Suprapubic skin (tissue), 4 donors: ENCODE results near the gene SLC6A20. TPM values are rescaled to one million over a fixed set of nuclear protein-coding genes. Genes with fewer than 3 reads are reported as not detected.

Experiments
- DNase-seq, 2 donors: peaks; one replicate each; pipeline ENCODE4 v3.0.0-alpha.2; 2019; ENCODE audit warnings: low spot score in 2 of 2
- H3K27ac ChIP-seq: fragments of 200-600 bp; sonication (generic); one replicate; pipeline ENCODE4 v1.5.1; 2019
- H3K27me3 ChIP-seq: fragments of 200-600 bp; sonication (generic); one replicate; pipeline ENCODE4 v1.5.1; 2019
- H3K36me3 ChIP-seq: fragments of 200-600 bp; sonication (generic); one replicate; pipeline ENCODE4 v1.5.1; 2019
- H3K4me1 ChIP-seq: fragments of 200-600 bp; sonication (generic); one replicate; pipeline ENCODE4 v1.5.1; 2019
- H3K4me3 ChIP-seq: fragments of 200-600 bp; sonication (generic); one replicate; pipeline ENCODE4 v1.5.1; 2019; ENCODE audit warnings: mild to moderate bottlenecking
- H3K9me3 ChIP-seq: fragments of 200-600 bp; sonication (generic); one replicate; pipeline ENCODE4 v1.5.1; 2019
- CTCF ChIP-seq, 2 donors: fragments of 200-600 bp in 1 of 2; fragments of 450-650 bp in 1 of 2; sonication (generic) in 1 of 2; IDR thresholded peaks; one replicate each; pipeline ENCODE4 v1.5.1; 2016 to 2019; ENCODE audit warnings: antibody characterized with exemption in 2 of 2, mild to moderate bottlenecking in 1 of 2, moderate library complexity in 1 of 2
- EP300 ChIP-seq: sonication (generic); formaldehyde crosslinking; IDR thresholded peaks from one replicate; pipeline ENCODE4 v1.6.1; 2017; ENCODE audit warnings: antibody characterized with exemption
- POLR2A ChIP-seq, 2 donors: fragments of 450-650 bp; IDR thresholded peaks; one replicate each; pipeline ENCODE4 v1.6.1; 2017; ENCODE audit warnings: antibody characterized with exemption in 2 of 2, mild to moderate bottlenecking in 2 of 2, moderate library complexity in 2 of 2
- POLR2AphosphoS5 ChIP-seq, 3 donors: sonication (generic); formaldehyde crosslinking; IDR thresholded peaks; one replicate each; pipeline ENCODE4 v1.6.1; 2017; ENCODE audit warnings: antibody characterized with exemption in 3 of 3
- WGBS: methylation state at CpG from one replicate; pipeline ENCODE4 v1.1.5; 2018; 5-methylcytosine and 5-hydroxymethylcytosine counted together
- total RNA-seq, 4 donors: library from RNA; depleted of rRNA; stranded (reverse); fragments of >200 nt; gene quantifications; one replicate each; pipeline ENCODE4 v1.1.0, GENCODE V29; 2016

SLC6A20 gene
- total RNA-seq = under 1 TPM in 1 of 4 donors, not detected in 3; 0.42 TPM

- H3K9me3 ChIP-seq = no peaks in the 10 kb centered on the region
- peak within 1 kb of the TSS; percentile 44 for H3K4me3 ChIP-seq
- no peak within 1 kb of the TSS for H3K27ac ChIP-seq
- no peak for DNase-seq
- 3% methylated on average over 34 of the region's 91 CpGs for WGBS
- peaks cover 16% of the 10 kb centered on the region for H3K4me1 ChIP-seq
- TF ChIP-seq POLR2AphosphoS5 (IDR thresholded peaks at IDR 0.05) (no peak), EP300 (no peak), CTCF (IDR thresholded peaks at IDR 0.05) (no peak), POLR2A (IDR thresholded peaks at IDR 0.05) (no peak)
- peaks cover 40% of the 10 kb centered on the region for H3K27me3 ChIP-seq
- H3K36me3 ChIP-seq = no peaks in the 10 kb centered on the region
Measured at GRCh38 chr3:45795882-45796765, at the start of gene SLC6A20. Gene SLC6A20 (minus strand): TSS chr3:45796536. CDS start chr3:45796419, 117 bp downstream.

GRCh38 chr3:45844616-45845015, 48.3 kb upstream of the SLC6A20 start:
- H3K36me3 ChIP-seq = no peaks in the 10 kb centered on the region
- 90% methylated on average over 1 of the region's 1 CpG for WGBS

GRCh38 chr3:45842851-45843625, 46.7 kb upstream of the SLC6A20 start:
- TF ChIP-seq EP300 = no peak
- no peak for TF ChIP-seq POLR2AphosphoS5 (IDR thresholded peaks at IDR 0.05)
- TF ChIP-seq POLR2A (IDR thresholded peaks at IDR 0.05) = no peak
- TF ChIP-seq CTCF (IDR thresholded peaks at IDR 0.05) = no peak
- H3K9me3 ChIP-seq = no peaks in the 10 kb centered on the region
- no peak overlapping the region for H3K4me3 ChIP-seq
- no peak for DNase-seq
- H3K4me1 ChIP-seq = peaks cover 15% of the 10 kb centered on the region
- no peaks in the 10 kb centered on the region for H3K36me3 ChIP-seq
- 78% methylated on average over 9 of the region's 9 CpGs for WGBS
- H3K27ac ChIP-seq = no peak overlapping the region
- no peaks in the 10 kb centered on the region for H3K27me3 ChIP-seq

More at GRCh38 chr3:45844616-45845015, 48.3 kb upstream of the SLC6A20 start:
- H3K9me3 ChIP-seq = no peaks in the 10 kb centered on the region
- no peak for DNase-seq
- no peak overlapping the region for H3K27ac ChIP-seq
- H3K4me3 ChIP-seq = no peak overlapping the region
- H3K4me1 ChIP-seq = peaks cover 15% of the 10 kb centered on the region
- no peaks in the 10 kb centered on the region for H3K27me3 ChIP-seq
- no peak for TF ChIP-seq EP300
- TF ChIP-seq CTCF (IDR thresholded peaks at IDR 0.05) = no peak
- TF ChIP-seq POLR2A (IDR thresholded peaks at IDR 0.05) = no peak
- no peak for TF ChIP-seq POLR2AphosphoS5 (IDR thresholded peaks at IDR 0.05)

GRCh38 chr3:45841757-45842491, 45.6 kb upstream of the SLC6A20 start, which contains the start of gene LZTFL1:
Gene LZTFL1 (minus strand): TSS chr3:45842119. CDS start chr3:45841991, 128 bp downstream.
- peak; percentile 96 for DNase-seq
- no peak for TF ChIP-seq POLR2A (IDR thresholded peaks at IDR 0.05)
- no peak for TF ChIP-seq EP300
- TF ChIP-seq POLR2AphosphoS5 (IDR thresholded peaks at IDR 0.05) = peak; percentile 52 to 92 (median 77)
- Histone ChIP-seq H3K27me3 (no peaks in the 10 kb centered on the region), H3K4me3 (peak within 1 kb of the TSS; percentile 85), H3K9me3 (no peaks in the 10 kb centered on the region), H3K4me1 (peaks cover 15% of the 10 kb centered on the region), H3K27ac (peak within 1 kb of the TSS; percentile 56), H3K36me3 (no peaks in the 10 kb centered on the region)
- 9% methylated on average over 19 of the region's 49 CpGs for WGBS

- Histone ChIP-seq H3K4me3 (peak overlapping the region; percentile 85), H3K4me1 (peaks cover 15% of the 10 kb centered on the region), H3K36me3 (peaks cover 4% of the 10 kb centered on the region), H3K9me3 (no peaks in the 10 kb centered on the region), H3K27me3 (no peaks in the 10 kb centered on the region), H3K27ac (peak overlapping the region; percentile 56)
- no peak for DNase-seq
- 0% methylated on average over 11 of the region's 15 CpGs for WGBS
- TF ChIP-seq POLR2AphosphoS5 (IDR thresholded peaks at IDR 0.05) = no peak
- TF ChIP-seq CTCF (IDR thresholded peaks at IDR 0.05) = no peak
- no peak for TF ChIP-seq POLR2A (IDR thresholded peaks at IDR 0.05)
- TF ChIP-seq EP300 = no peak
Measured at GRCh38 chr3:45841420-45841756, 45.1 kb upstream of the SLC6A20 start.
